ENCODE measurements around the gene WWP2. TPM values are rescaled to one million over a fixed set of nuclear protein-coding genes. Genes with fewer than 3 reads are reported as not detected.

The WWP2 gene
- total RNA-seq, 1 experiment from 2014 or later, result 40.2 TPM

DNA sequence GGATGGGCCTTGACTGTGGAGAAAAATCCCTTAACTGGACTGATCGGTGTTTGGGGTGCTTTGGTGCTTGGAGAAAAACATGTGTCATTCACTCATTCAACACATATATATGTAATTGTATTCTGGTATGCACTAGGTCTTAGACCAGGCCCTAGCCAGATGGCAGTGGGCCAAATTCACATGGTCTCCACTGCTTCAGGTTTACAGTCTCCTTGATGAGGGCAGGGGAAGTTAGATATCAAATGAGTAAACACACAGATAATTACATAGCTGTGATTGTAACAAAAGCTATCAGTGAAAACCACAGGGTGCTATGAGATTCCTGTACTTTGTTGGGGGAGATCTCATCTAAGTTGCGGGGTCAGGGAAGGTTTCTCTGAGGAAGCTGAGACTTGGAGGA lies 78.8 kb downstream of the WWP2 start:
- Histone ChIP-seq H2BK20ac (ENCODE audit: low read depth, low read length, poor library complexity, severe bottlenecking) (no peak overlapping the region), H3K27ac (ENCODE audit: insufficient read length, low read depth, low read length) (no peak overlapping the region), H3K14ac (ENCODE audit: insufficient read depth, low read length) (no peak overlapping the region), H2AK5ac (ENCODE audit: insufficient read length, low read length) (no peak overlapping the region), H3K4me2 (ENCODE audit: insufficient read depth, insufficient read length, low read length) (no peak overlapping the region), H3K4ac (ENCODE audit: low read depth, low read length) (no peak overlapping the region), H4K20me1 (ENCODE audit: control insufficient read depth, insufficient read depth, insufficient read length) (no peaks in the 10 kb centered on the region), H3K23ac (ENCODE audit: insufficient read length, low read depth, low read length) (no peak overlapping the region), H2BK120ac (ENCODE audit: low read depth, low read length, poor library complexity, severe bottlenecking) (no peak overlapping the region), H4K91ac (ENCODE audit: insufficient read length, low read depth, low read length) (no peak overlapping the region), H3K9ac (ENCODE audit: extremely low read depth, insufficient read length, low read length) (no peak overlapping the region), H3K79me2 (ENCODE audit: insufficient read depth, low read length) (no peaks in the 10 kb centered on the region), H3K4me1 (ENCODE audit: insufficient read depth, low read length) (no peaks in the 10 kb centered on the region), H3K79me1 (ENCODE audit: insufficient read depth, low read depth, low read length, poor library complexity, severe bottlenecking) (no peaks in the 10 kb centered on the region), H2BK15ac (ENCODE audit: low read depth, low read length) (no peak overlapping the region), H3T11ph (ENCODE audit: low read length) (no peak overlapping the region), H2BK5ac (ENCODE audit: insufficient read length, low read length) (no peak overlapping the region), H3K18ac (ENCODE audit: insufficient read length, low read depth, low read length) (no peak overlapping the region), H3K27me3 (ENCODE audit: insufficient read depth, low read length) (no peaks in the 10 kb centered on the region), H2BK12ac (ENCODE audit: insufficient read length, low read depth, low read length) (no peak overlapping the region), H2AFZ (ENCODE audit: low read length) (no peak overlapping the region), H4K5ac (ENCODE audit: insufficient read length, low read depth, low read length) (no peak overlapping the region), H3K9me3 (ENCODE audit: control insufficient read depth, low read depth, low read length) (no peaks in the 10 kb centered on the region), H3K56ac (ENCODE audit: insufficient read length, low read depth, low read length) (no peak overlapping the region), H4K8ac (replicated peaks; ENCODE audit: insufficient read length, low read depth, low read length) (no peak overlapping the region), H3K23me2 (ENCODE audit: insufficient read length, low read depth, low read length, poor library complexity, severe bottlenecking) (no peaks in the 10 kb centered on the region)
- Mint-ChIP-seq H3K27me3 (ENCODE audit: low read depth) (no peaks in the 10 kb centered on the region), H3K36me3 (ENCODE audit: insufficient read depth in 1 of 3, low read depth in 3 of 3) (peaks cover 0 to 34% (median 5%) of the 10 kb centered on the region in 3 experiments; a peak in 3 of 7 replicates), H3K4me1 (peaks cover 9 to 11% of the 10 kb centered on the region in 2 experiments; a peak in 3 of 4 replicates), H3K27ac (peak overlapping the region in 1 of 3 experiments; percentile 80; a peak in 2 of 7 replicates), H3K9me3 (no peaks in the 10 kb centered on the region), H3K4me3 (no peak overlapping the region)
- DNase-seq, result no peak
- no CpG with 5 or more reads among the region's 2 CpGs for WGBS (ENCODE audit: extremely low coverage, insufficient read length, low lambda C conversion rate)
- TF ChIP-seq CTCF (conservative IDR thresholded peaks at IDR 0.05), result no peak

Measured in H9 (cell line).